Progenitor cell of endocrine pancreas (in vitro differentiated cells): ENCODE measurements around the gene PSME3. TPM values are rescaled to one million over a fixed set of nuclear protein-coding genes. Genes with fewer than 3 reads are reported as not detected.
"Not testable (repeated sequence)": the region's sequence is repeated elsewhere in the genome, so short reads cannot be mapped to it uniquely, and the experiment has no call there.

Source experiments
- DNase-seq: peaks from one replicate; pipeline ENCODE4 v3.0.0; 2021; ENCODE audit warnings: low spot score; ENCODE audit not compliant: unreplicated experiment
- H3K27ac Mint-ChIP-seq: 2 replicates; pipeline ENCODE4 v1.8.0; 2021; ENCODE audit warnings: mild to moderate bottlenecking, moderate library complexity, mixed read lengths
- H3K27me3 Mint-ChIP-seq: 2 replicates; pipeline ENCODE4 v1.8.0; 2021; ENCODE audit warnings: mixed read lengths
- H3K36me3 Mint-ChIP-seq: 2 replicates; pipeline ENCODE4 v1.8.0; 2022; ENCODE audit warnings: mixed read lengths; ENCODE audit not compliant: insufficient read depth
- H3K4me1 Mint-ChIP-seq: 2 replicates; pipeline ENCODE4 v1.8.0; 2021; ENCODE audit warnings: low read depth, mixed read lengths
- H3K4me3 Mint-ChIP-seq: 2 replicates; pipeline ENCODE4 v1.8.0; 2021; ENCODE audit warnings: low read depth, mild to moderate bottlenecking, moderate library complexity, mixed read lengths
- H3K9me3 Mint-ChIP-seq: 2 replicates; pipeline ENCODE4 v1.8.0; 2021; ENCODE audit warnings: low read depth, mixed read lengths
- total RNA-seq: library from RNA; stranded (reverse); gene quantifications from 2 replicates; pipeline ENCODE4 v1.2.1, GENCODE V29; 2021
- TF ChIP-seq, protein P1 (sequence below): fragments of 200-600 bp; sonication (generic); IDR thresholded peaks from one replicate; pipeline ENCODE4 v1.5.0; 2021; ENCODE audit warnings: antibody characterized with exemption, mild to moderate bottlenecking; ENCODE audit not compliant: unreplicated experiment

Gene PSME3
- total RNA-seq, 1 donor from 2014 or later = 121 TPM

GRCh38 chr17:42877037-42877436 lies 43.8 kb downstream of the PSME3 start:
- Mint-ChIP-seq H3K9me3 (no peaks in the 10 kb centered on the region), H3K27ac (no peak overlapping the region), H3K27me3 (peaks cover 34% of the 10 kb centered on the region), H3K4me1 (peaks cover 6% of the 10 kb centered on the region), H3K4me3 (no peak overlapping the region), H3K36me3 (no peaks in the 10 kb centered on the region)
- no peak for DNase-seq
- TF ChIP-seq, protein P1, sequence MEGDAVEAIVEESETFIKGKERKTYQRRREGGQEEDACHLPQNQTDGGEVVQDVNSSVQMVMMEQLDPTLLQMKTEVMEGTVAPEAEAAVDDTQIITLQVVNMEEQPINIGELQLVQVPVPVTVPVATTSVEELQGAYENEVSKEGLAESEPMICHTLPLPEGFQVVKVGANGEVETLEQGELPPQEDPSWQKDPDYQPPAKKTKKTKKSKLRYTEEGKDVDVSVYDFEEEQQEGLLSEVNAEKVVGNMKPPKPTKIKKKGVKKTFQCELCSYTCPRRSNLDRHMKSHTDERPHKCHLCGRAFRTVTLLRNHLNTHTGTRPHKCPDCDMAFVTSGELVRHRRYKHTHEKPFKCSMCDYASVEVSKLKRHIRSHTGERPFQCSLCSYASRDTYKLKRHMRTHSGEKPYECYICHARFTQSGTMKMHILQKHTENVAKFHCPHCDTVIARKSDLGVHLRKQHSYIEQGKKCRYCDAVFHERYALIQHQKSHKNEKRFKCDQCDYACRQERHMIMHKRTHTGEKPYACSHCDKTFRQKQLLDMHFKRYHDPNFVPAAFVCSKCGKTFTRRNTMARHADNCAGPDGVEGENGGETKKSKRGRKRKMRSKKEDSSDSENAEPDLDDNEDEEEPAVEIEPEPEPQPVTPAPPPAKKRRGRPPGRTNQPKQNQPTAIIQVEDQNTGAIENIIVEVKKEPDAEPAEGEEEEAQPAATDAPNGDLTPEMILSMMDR = no peak

DNA sequence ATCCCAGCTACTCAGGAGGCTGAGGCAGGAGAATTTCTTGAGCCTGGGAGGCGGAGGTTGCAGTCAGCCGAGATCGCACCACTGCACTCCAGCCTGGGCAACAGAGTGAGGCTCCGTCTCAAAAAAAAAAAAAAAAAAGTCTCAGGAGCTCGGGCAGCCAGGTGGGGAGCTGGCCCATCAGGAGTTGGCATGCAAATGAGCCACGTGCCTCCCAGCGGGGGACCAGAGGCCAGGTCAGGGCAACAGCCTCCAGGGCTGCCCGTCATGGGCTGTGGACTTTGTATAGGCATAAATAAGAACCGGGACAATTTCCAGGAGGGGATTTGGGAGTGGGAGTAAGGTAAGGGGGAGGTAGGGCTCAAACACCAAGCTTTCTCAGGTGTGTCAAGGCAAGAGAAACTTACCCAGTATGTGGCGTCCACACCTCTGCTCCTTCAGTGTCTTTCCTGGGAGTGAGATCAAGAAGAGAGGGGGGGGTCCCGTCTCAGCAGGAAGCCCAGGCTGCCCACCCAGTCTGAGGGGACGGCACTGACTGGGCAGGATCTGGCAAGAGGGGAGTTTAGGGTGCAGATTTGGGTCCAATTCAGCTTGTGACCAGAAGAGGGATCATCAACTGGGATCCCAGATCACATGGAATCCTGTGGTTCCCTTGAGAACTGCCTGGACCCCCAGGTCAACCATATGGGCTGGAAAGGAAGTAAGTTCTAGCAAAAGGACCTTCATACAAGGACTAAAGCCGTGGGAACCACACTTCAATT lies 45.1 kb downstream of the PSME3 start:
- Mint-ChIP-seq H3K27ac (no peak overlapping the region), H3K27me3 (peaks cover 29% of the 10 kb centered on the region)
- no peak for DNase-seq

DNA sequence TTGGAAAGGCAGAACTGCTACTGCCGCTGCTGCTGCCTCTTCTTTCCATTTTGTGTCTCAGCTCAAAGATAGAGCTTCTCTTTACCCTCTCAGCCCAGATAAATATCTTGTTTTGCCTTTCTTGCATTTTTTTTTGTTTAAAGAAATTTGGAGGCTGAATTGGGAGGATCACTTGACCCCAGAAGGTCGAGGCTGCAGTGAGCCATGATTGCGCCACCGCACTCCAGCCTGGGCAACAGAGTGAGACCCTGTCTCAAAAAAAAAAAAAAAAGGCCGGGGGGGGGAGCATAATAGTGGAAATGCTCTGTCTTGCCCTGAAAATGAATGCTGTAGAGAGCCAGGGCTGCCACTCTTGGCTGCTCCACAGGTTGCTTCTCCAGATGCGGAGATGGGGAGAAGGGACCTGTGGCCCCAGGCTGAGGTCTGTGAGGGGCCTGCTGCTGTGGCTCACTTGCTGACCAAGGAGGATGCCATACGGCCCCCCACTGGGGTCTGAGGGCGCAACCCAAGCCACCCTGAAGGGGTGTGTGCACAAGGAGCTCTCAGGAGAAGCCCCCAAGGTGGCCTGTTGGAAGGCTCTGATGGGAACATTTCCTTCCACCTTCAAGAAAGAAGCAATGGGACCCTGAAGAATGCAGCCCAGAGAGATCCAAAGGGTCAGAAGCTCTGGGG lies 45.9 kb downstream of the PSME3 start:
- Mint-ChIP-seq H3K36me3 (no peaks in the 10 kb centered on the region), H3K4me3 (no peak overlapping the region), H3K27ac (no peak overlapping the region), H3K27me3 (peaks cover 29% of the 10 kb centered on the region), H3K4me1 (peaks cover 4% of the 10 kb centered on the region), H3K9me3 (no peaks in the 10 kb centered on the region)
- TF ChIP-seq, protein P1 = no peak
- DNase-seq = no peak

More for the DNA sequence above, 45.1 kb downstream of the PSME3 start:
- Mint-ChIP-seq H3K4me3 (no peak overlapping the region), H3K4me1 (peaks cover 4% of the 10 kb centered on the region), H3K36me3 (no peaks in the 10 kb centered on the region), H3K9me3 (no peaks in the 10 kb centered on the region)
- TF ChIP-seq, protein P1 = no peak

DNA sequence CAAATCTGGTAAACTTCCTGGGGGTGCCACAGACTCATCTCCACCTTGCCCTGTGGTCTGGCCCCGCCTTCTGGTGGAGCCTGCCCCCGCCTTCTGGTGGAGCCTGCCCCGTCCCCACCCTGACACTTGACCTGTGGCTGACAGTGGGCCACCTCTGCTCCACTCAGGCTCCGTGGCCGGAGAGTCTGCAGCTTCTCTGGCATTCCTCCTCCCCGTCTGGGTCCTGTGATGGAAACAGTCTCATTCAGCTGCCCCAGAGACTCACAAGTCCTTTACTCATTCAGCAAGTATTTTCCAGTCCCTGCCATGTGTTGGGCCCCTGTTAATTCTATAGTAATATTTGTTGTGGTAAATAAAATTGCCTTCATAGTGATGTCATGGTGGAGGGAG lies 46.4 kb downstream of the PSME3 start:
- TF ChIP-seq, protein P1 = no peak
- H3K27me3 Mint-ChIP-seq = peaks cover 29% of the 10 kb centered on the region

GRCh38 chr17:42880776-42881310 lies 47.6 kb downstream of the PSME3 start:
- peaks cover 29% of the 10 kb centered on the region for H3K27me3 Mint-ChIP-seq
- peaks cover 4% of the 10 kb centered on the region for H3K4me1 Mint-ChIP-seq
- TF ChIP-seq, protein P1 = no peak
- no peaks in the 10 kb centered on the region for H3K36me3 Mint-ChIP-seq
- H3K9me3 Mint-ChIP-seq = no peaks in the 10 kb centered on the region
- no peak for DNase-seq
- H3K4me3 Mint-ChIP-seq = no peak overlapping the region
- H3K27ac Mint-ChIP-seq = no peak overlapping the region

More for the DNA sequence above, 46.4 kb downstream of the PSME3 start:
- Mint-ChIP-seq H3K9me3 (no peaks in the 10 kb centered on the region), H3K36me3 (no peaks in the 10 kb centered on the region), H3K27ac (no peak overlapping the region), H3K4me3 (no peak overlapping the region), H3K4me1 (peaks cover 4% of the 10 kb centered on the region)
- DNase-seq = no peak

GRCh38 chr17:42881706-42882105 lies 48.5 kb downstream of the PSME3 start:
- not testable (repeated sequence) for H3K4me1 Mint-ChIP-seq, DNase-seq, H3K4me3 Mint-ChIP-seq, H3K36me3 Mint-ChIP-seq, H3K27ac Mint-ChIP-seq, H3K9me3 Mint-ChIP-seq
- H3K27me3 Mint-ChIP-seq = peaks cover 29% of the 10 kb centered on the region
